Right cardiac atrium (tissue), 5 donors: ENCODE measurements around the gene CNTNAP1. TPM values are rescaled to one million over a fixed set of nuclear protein-coding genes. Genes with fewer than 3 reads are reported as not detected.
"Not testable (repeated sequence)": the region's sequence is repeated elsewhere in the genome, so short reads cannot be mapped to it uniquely, and the experiment has no call there.

Source experiments
- ATAC-seq, 2 donors: fragments of 200-7000 bp; cut with Tn5 transposase; one replicate each; pipeline versions ENCODE4 v1.8.0 to v1.9.1; 2020; ENCODE audit warnings: moderate library complexity in 2 of 2, mild to moderate bottlenecking in 1 of 2
- DNase-seq, 3 donors: peaks; one replicate each; pipeline ENCODE4 v3.0.0-alpha.2; 2020
- H3K27ac ChIP-seq: one replicate; pipeline ENCODE4 v1.5.1; 2013; ENCODE audit warnings: mild to moderate bottlenecking, low read length, control low read depth, moderate library complexity
- H3K27me3 ChIP-seq: one replicate; pipeline ENCODE4 v1.6.1; 2013; ENCODE audit not compliant: control insufficient read depth, insufficient read depth
- H3K4me1 ChIP-seq: one replicate; pipeline ENCODE4 v1.6.1; 2013; ENCODE audit warnings: low read length; ENCODE audit not compliant: control insufficient read depth, insufficient read depth
- H3K4me3 ChIP-seq: one replicate; pipeline ENCODE4 v1.5.1; 2013; ENCODE audit warnings: low read length, control low read depth
- H3K9me3 ChIP-seq: one replicate; pipeline ENCODE4 v1.6.1; 2013; ENCODE audit warnings: low read length; ENCODE audit not compliant: control insufficient read depth
- WGBS: extraction: QIAGEN DNeasy Blood & Tissue Kit; methylation state at CpG from one replicate; pipeline ENCODE4 v1.1.7; 2013; 5-methylcytosine and 5-hydroxymethylcytosine counted together
- intact Hi-C, 4 donors: fragments of 100-400 bp; cut with DNase I; formaldehyde crosslinking; loops; one replicate each; pipeline versions ENCODE4 v1.11.0 to v1.14.0; 2022 to 2023
- microRNA-seq, 2 donors: library from miRNA; unstranded; fragments of <30 nt; microRNA quantifications; one replicate each; pipeline ENCODE4 v1.2.0, GENCODE V29; 2020 to 2021
- polyA plus RNA-seq: library from polyadenylated mRNA; stranded (reverse); fragments of 200-250 nt; gene quantifications from one replicate; pipeline ENCODE4 v1.2.3, GENCODE V29; 2013
- total RNA-seq, 4 donors: library from RNA; stranded (reverse); fragmentation: NEBNext Ultra II Directional; extraction: Animal tissue kit (Norgen Biotek cat#: 25700); gene quantifications; one replicate each; pipeline ENCODE4 v1.2.1, GENCODE V29; 2021
- donor health status: healthy with polysubstance abuse.
- donor health status: DM: no; HTN: yes; CAD: no.
- donor health status: DM: no; HTN: no; CAD: no.
- donor health status: DM: no; HTN: yes; CAD: no; lungs with severe emphysema.
- donor health status: DM: yes; HTN: yes; CAD: no.

The CNTNAP1 gene
- total and polyA plus RNA-seq, 5 donors, result 4.6 to 9.9 (median 6.8) TPM

DNA sequence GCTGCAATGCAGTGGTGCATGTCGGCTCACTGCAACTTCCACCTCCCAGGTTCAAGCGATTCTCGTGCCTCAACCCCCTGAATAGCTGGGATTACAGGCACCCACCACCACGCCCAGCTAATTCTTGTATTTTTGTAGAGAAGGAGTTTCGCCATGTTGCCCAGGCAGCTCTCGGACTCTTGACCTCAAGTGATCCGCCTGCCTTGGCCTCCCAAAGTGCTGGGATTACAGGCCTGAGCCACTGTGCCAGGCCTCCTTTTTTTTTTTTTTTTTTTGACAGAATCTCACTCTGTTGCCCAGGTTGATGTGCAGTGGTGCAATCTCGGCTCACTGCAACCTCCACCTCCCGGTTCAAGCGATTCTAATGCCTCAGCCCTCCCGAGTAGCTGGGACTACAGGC is 60.6 kb downstream of the CNTNAP1 start:
- peak overlapping the region; percentile 4 for H3K27ac ChIP-seq
- H3K9me3 ChIP-seq, H3K27me3 ChIP-seq, ATAC-seq, intact Hi-C loops, H3K4me1 ChIP-seq, H3K4me3 ChIP-seq: not testable (repeated sequence)
- peak in 1 of 3 donors; percentile 16 for DNase-seq
- 95% methylated on average over 11 of the region's 11 CpGs for WGBS

GRCh38 chr17:42743595-42744282 is 61.4 kb downstream of the CNTNAP1 start:
- H3K4me1 ChIP-seq, result peaks cover 8% of the 10 kb centered on the region
- intact Hi-C loops, result no loop called here
- H3K27ac ChIP-seq, result peak overlapping the region; percentile 91
- WGBS, result 34% methylated on average over 10 of the region's 10 CpGs
- no peaks in the 10 kb centered on the region for H3K27me3 ChIP-seq
- DNase-seq, result peak in 1 of 3 donors; percentile 18
- H3K9me3 ChIP-seq, result no peaks in the 10 kb centered on the region
- H3K4me3 ChIP-seq, result peak overlapping the region; percentile 85
- ATAC-seq, result peak in 1 of 2 donors; percentile 4

DNA sequence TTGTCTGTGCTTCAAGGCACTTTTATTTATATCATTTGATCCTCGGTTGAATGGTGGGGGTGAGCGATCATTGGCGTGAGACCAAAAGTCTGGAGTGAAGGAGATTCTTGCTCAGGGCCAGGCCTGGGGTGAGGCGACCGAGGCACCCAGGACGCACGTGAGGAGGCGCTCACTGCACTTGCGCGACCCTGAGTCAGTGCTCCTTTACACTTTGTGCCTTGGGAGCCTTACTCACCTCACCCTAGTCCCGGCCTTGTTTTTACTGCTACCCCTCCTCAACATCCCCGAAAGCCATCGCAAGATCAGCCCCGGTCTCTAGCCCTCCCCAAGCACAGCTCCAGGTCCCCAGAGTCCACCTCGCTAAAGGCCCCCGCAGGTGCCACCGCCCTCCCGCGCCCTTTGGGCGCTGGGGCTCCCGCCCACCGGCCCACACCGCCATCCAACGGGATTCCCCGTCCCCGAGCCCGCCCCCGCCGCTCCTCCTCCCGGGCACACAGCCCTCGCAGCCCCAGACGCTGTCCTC is 62.0 kb downstream of the CNTNAP1 start:
- DNase-seq (peak; percentile 84 to 94 (median 94)), ATAC-seq (peak; percentile 88 to 92)
- H3K4me1 ChIP-seq, result peaks cover 8% of the 10 kb centered on the region
- H3K27ac ChIP-seq, result peak overlapping the region; percentile 97
- WGBS, result under 1% methylated on average over 32 of the region's 32 CpGs
- intact Hi-C loops, result no loop called here
- H3K9me3 ChIP-seq, result no peaks in the 10 kb centered on the region
- H3K4me3 ChIP-seq, result peak overlapping the region; percentile 85
- no peaks in the 10 kb centered on the region for H3K27me3 ChIP-seq

DNA sequence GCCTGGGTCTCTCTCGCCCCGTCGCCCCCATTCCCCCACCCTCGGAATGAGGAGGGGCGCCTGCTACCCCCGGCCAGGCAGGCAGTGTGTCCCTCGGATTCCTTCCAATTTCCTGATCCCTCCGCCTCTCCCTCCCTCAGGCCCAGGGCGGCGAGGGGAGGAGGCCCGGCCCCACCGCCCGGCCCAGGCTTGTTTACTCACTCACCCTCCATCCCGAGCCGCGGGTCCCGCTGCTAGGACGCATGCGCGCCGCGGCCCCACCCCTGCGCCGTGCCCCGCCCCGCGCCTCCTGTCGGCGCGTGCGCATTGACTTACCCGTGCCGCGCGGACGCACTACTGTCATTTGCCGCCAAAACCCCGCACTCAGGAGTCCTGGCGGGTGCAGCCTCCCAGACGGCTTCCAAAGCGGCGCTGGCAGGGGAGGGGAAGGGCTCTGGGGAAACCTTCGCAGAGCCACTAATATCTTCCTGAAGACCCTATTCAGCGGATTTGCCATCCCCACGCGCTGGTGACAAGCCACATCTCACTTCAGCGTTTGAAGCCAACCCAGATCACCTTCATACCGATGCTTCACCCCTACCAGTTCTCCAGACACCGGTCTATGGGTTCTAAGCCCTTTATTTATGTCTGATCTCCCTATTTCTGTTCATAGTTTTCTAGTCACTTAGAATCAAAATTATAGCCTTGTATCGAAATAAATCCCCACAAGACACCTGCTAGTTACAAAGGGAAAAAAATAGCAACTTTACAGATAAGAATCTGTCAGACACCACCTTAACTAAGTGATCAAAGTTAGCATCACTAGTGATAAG is 62.7 kb downstream of the CNTNAP1 start, which contains the start of gene EZH1:
Gene EZH1, minus strand, starts transcription at position 235 of the 812 bp plus-strand sequence. CDS start 16,099 bp downstream, outside the sequence.
- Histone ChIP-seq H3K4me1 (peaks cover 11% of the 10 kb centered on the region), H3K9me3 (no peaks in the 10 kb centered on the region), H3K27me3 (no peaks in the 10 kb centered on the region), H3K27ac (peak within 1 kb of the TSS; percentile 97), H3K4me3 (peak within 1 kb of the TSS; percentile 85)
- ATAC-seq (peak; percentile 97 to 98), DNase-seq (peak; percentile 91 to 97 (median 96))
- 4% methylated on average over 50 of the region's 50 CpGs for WGBS
- intact Hi-C loops, result no loop called here

- peak; percentile 47 to 80 (median 60) for DNase-seq
- intact Hi-C loops, result no loop called here
- WGBS, result 46% methylated on average over 7 of the region's 7 CpGs
- peaks cover 12% of the 10 kb centered on the region for H3K4me1 ChIP-seq
- H3K4me3 ChIP-seq, result no peak overlapping the region
- H3K9me3 ChIP-seq, result no peaks in the 10 kb centered on the region
- H3K27ac ChIP-seq, result peak overlapping the region; percentile 65
- no peaks in the 10 kb centered on the region for H3K27me3 ChIP-seq
- peak in 1 of 2 donors; percentile 2 for ATAC-seq
Observed at GRCh38 chr17:42748202-42748907, 66.0 kb downstream of the CNTNAP1 start.

DNA sequence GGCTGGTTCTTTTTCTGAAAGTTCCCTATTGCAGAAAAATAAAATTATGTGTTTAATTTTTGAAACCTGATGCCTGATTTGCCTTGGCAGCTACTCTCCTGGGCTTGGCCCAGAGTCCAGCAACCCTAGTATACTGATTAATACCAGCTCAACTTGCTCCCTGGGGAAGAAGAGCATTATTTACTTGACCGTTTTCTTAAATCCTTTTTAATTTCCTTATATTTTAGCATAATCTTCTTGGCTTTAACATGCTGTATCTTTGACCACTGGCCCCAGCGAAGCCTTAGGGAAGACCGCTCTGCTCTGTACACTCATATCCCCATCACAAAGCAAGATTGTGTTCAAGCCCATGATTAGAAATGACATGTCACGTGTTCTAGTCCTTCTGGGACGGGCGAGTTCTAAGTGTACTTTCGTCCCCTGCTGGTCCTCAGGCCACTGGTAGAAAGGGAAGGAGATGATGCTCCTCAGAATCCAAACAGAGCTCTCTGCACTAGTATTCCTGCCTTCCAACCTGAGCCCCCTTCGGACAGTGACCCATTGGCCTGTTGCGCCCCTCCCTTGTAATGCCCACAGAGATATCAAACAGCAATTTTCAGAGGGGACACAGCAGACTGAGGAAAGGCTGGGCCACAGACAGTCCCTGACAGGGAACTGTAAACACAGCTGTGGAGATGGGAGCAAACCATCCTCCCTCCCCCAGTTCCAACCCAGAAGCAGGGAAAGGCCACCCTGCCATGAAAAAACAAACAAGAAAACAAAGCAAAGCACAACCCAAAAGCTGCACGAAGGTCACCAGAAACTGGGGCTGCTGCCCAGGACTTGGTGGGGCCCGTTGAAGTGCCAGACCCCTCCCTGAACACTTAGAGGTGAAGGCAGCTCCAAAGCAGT is 66.8 kb downstream of the CNTNAP1 start:
- peak in 1 of 2 donors; percentile 53 for ATAC-seq
- H3K4me1 ChIP-seq, result peaks cover 7% of the 10 kb centered on the region
- 48% methylated on average over 11 of the region's 11 CpGs for WGBS
- H3K9me3 ChIP-seq, result no peaks in the 10 kb centered on the region
- peak overlapping the region; percentile 65 for H3K27ac ChIP-seq
- intact Hi-C loops, result no loop called here
- H3K27me3 ChIP-seq, result no peaks in the 10 kb centered on the region
- no peak overlapping the region for H3K4me3 ChIP-seq
- peak; percentile 17 to 85 (median 62) for DNase-seq

Small RNA genes within 50 kb of the gene (microRNA-seq; reads per million reads assigned to microRNA genes)
- 0 to 0.84 reads per million in 2 donors for gene MIR6780A

Other genes starting within 250 kb of the CNTNAP1 start
- 10 to 100 TPM; 42.1 to 57.7 (median 48.8) TPM for gene ATP6V0A1, start 223.7 kb upstream of the CNTNAP1 start, total RNA-seq
- 33.4 TPM for gene ATP6V0A1, start 223.7 kb upstream of the CNTNAP1 start, polyA plus RNA-seq
- gene NAGLU, start 146.3 kb upstream of the CNTNAP1 start, total RNA-seq, result 10 to 100 TPM; 11.3 to 18.8 (median 15.0) TPM
- 13.7 TPM for gene NAGLU, start 146.3 kb upstream of the CNTNAP1 start, polyA plus RNA-seq
- 1 to 10 TPM; 1.2 to 1.6 (median 1.4) TPM for gene HSD17B1, start 129.6 kb upstream of the CNTNAP1 start, total RNA-seq
- gene HSD17B1, start 129.6 kb upstream of the CNTNAP1 start, polyA plus RNA-seq, result 2.5 TPM
- gene COASY, start 120.4 kb upstream of the CNTNAP1 start, total RNA-seq, result 10 to 100 TPM; 32.4 to 45.5 (median 40.0) TPM
- gene COASY, start 120.4 kb upstream of the CNTNAP1 start, polyA plus RNA-seq, result 30.2 TPM
- 10 to 100 TPM; 46.9 to 63.8 (median 54.2) TPM for gene MLX, start 115.4 kb upstream of the CNTNAP1 start, total RNA-seq
- 65.0 TPM for gene MLX, start 115.4 kb upstream of the CNTNAP1 start, polyA plus RNA-seq
- gene PSMC3IP, start 104.8 kb upstream of the CNTNAP1 start, total RNA-seq, result 1 to 10 TPM; 1.4 to 3.3 (median 2.5) TPM
- gene PSMC3IP, start 104.8 kb upstream of the CNTNAP1 start, polyA plus RNA-seq, result 2.2 TPM
- gene RETREG3, start 73.2 kb upstream of the CNTNAP1 start, total RNA-seq, result 10 to 100 TPM; 23.9 to 27.0 (median 25.5) TPM
- gene RETREG3, start 73.2 kb upstream of the CNTNAP1 start, polyA plus RNA-seq, result 13.0 TPM
- gene TUBG1, start 72.8 kb upstream of the CNTNAP1 start, total RNA-seq, result 10 to 100 TPM; 34.3 to 60.7 (median 46.0) TPM
- gene TUBG1, start 72.8 kb upstream of the CNTNAP1 start, polyA plus RNA-seq, result 48.9 TPM
- gene TUBG2, start 23.2 kb upstream of the CNTNAP1 start, total RNA-seq, result 10 to 100 TPM; 11.6 to 21.3 (median 18.4) TPM
- 19.8 TPM for gene TUBG2, start 23.2 kb upstream of the CNTNAP1 start, polyA plus RNA-seq
- gene PLEKHH3, start 5.5 kb upstream of the CNTNAP1 start, total RNA-seq, result 10 to 100 TPM; 14.4 to 30.8 (median 23.9) TPM
- gene PLEKHH3, start 5.5 kb upstream of the CNTNAP1 start, polyA plus RNA-seq, result 23.0 TPM
- gene CCR10, start 688 bp upstream of the CNTNAP1 start, total RNA-seq, result 1 to 10 TPM; 1.8 to 2.9 (median 2.5) TPM
- 2.6 TPM for gene CCR10, start 688 bp upstream of the CNTNAP1 start, polyA plus RNA-seq
- 10 to 100 TPM; 32.4 to 53.2 (median 43.6) TPM for gene EZH1, start 62.5 kb downstream of the CNTNAP1 start, total RNA-seq
- 22.5 TPM for gene EZH1, start 62.5 kb downstream of the CNTNAP1 start, polyA plus RNA-seq
- 10 to 100 TPM; 29.2 to 45.9 (median 40.9) TPM for gene RAMP2, start 78.7 kb downstream of the CNTNAP1 start, total RNA-seq
- gene RAMP2, start 78.7 kb downstream of the CNTNAP1 start, polyA plus RNA-seq, result 73.5 TPM
- 10 to 100 TPM; 32.0 to 37.7 (median 33.0) TPM for gene VPS25, start 90.9 kb downstream of the CNTNAP1 start, total RNA-seq
- gene VPS25, start 90.9 kb downstream of the CNTNAP1 start, polyA plus RNA-seq, result 42.7 TPM
- not detected for gene WNK4, start 98.1 kb downstream of the CNTNAP1 start, total RNA-seq
- 0.05 TPM for gene WNK4, start 98.1 kb downstream of the CNTNAP1 start, polyA plus RNA-seq
- gene COA3, start 116.2 kb downstream of the CNTNAP1 start, total RNA-seq, result 10 to 100 TPM; 64.4 to 74.4 (median 70.7) TPM
- gene COA3, start 116.2 kb downstream of the CNTNAP1 start, polyA plus RNA-seq, result 142 TPM
- gene CNTD1, start 116.3 kb downstream of the CNTNAP1 start, total RNA-seq, result under 1 TPM in 2 of 4 donors, not detected in 2; 0.20 to 0.53 TPM
- gene CNTD1, start 116.3 kb downstream of the CNTNAP1 start, polyA plus RNA-seq, result 0.59 TPM
- 10 to 100 TPM; 69.6 to 88.1 (median 71.8) TPM for gene BECN1, start 141.8 kb downstream of the CNTNAP1 start, total RNA-seq
- 54.3 TPM for gene BECN1, start 141.8 kb downstream of the CNTNAP1 start, polyA plus RNA-seq
- gene PSME3, start 150.9 kb downstream of the CNTNAP1 start, total RNA-seq, result 10 to 100 TPM; 61.0 to 82.0 (median 70.1) TPM
- gene PSME3, start 150.9 kb downstream of the CNTNAP1 start, polyA plus RNA-seq, result 57.6 TPM
- gene AOC2, start 162.0 kb downstream of the CNTNAP1 start, total RNA-seq, result under 1 TPM; 0.37 to 0.67 (median 0.51) TPM
- gene AOC2, start 162.0 kb downstream of the CNTNAP1 start, polyA plus RNA-seq, result 0.52 TPM
- gene AOC3, start 168.7 kb downstream of the CNTNAP1 start, total RNA-seq, result 10 to 100 TPM; 11.5 to 29.9 (median 24.9) TPM
- gene AOC3, start 168.7 kb downstream of the CNTNAP1 start, polyA plus RNA-seq, result 29.1 TPM
- not detected for gene G6PC1, start 218.3 kb downstream of the CNTNAP1 start, total RNA-seq
- not detected for gene G6PC1, start 218.3 kb downstream of the CNTNAP1 start, polyA plus RNA-seq